ENCODE results near the gene MYH9.
A peak's percentile ranks its signal among the peaks of the same experiment; 100 is the strongest.

The MYH9 gene

DNA sequence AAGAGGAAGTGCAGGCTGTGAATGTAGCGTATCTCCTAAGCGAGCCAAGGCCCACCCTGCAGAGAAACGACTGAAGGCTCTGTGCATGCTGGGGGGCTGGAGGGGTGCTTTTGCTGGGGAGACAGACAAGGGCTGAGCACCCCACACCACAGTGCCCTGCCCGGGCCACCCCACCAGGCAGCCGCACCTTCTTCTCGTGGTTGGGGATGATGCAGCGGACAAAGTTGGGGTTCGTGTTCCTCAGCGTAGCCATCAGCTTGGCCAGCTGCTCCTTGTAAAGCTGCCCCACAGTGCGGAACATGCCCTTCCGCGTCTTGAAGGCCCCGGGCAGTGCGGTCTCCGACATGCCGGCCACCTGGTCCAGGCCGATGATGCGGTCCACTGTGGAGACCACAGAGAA lies 81.5 kb downstream of the MYH9 start:
- no peak overlapping the region for H3K4me3 ChIP-seq (ENCODE audit: severe bottlenecking)
- H3K27ac ChIP-seq (ENCODE audit: poor library complexity, severe bottlenecking), result peak overlapping the region; percentile 53
- H3K4me1 ChIP-seq (ENCODE audit: insufficient read depth, poor library complexity, severe bottlenecking), result peaks cover 5% of the 10 kb centered on the region
- no peak for TF ChIP-seq CTCF (IDR thresholded peaks at IDR 0.05; ENCODE audit: poor library complexity, severe bottlenecking)
- ATAC-seq (ENCODE audit: low read depth) (no peak), DNase-seq (ENCODE audit: low spot score) (no peak)
- no peaks in the 10 kb centered on the region for H3K9me3 ChIP-seq (ENCODE audit: severe bottlenecking)
- H3K36me3 ChIP-seq (ENCODE audit: low read depth), result peaks cover 100% of the 10 kb centered on the region
- no peaks in the 10 kb centered on the region for H3K27me3 ChIP-seq (ENCODE audit: insufficient read depth, poor library complexity, severe bottlenecking)

DNA sequence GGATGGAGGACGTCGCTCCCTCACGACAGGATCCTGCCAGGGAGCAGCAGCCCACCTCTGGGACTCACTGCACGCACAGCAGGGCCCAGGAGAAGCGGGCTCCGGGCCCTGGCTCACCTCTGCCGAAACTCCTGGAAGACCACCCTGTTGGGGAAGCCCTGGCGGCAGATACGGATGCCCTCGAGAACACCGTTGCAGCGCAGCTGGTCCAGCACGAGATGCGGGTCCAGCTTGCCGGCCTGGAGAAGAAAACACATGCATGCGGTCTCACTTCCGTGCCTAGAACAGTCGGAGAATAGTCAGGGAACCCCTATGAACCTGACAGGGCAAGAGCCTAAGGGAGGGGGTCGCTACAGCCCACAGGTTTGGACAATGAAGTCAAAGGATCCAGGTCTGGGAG lies 82.0 kb downstream of the MYH9 start:
- Histone ChIP-seq H3K27ac (ENCODE audit: poor library complexity, severe bottlenecking) (peak overlapping the region; percentile 53), H3K36me3 (ENCODE audit: low read depth) (peaks cover 100% of the 10 kb centered on the region), H3K9me3 (ENCODE audit: severe bottlenecking) (no peaks in the 10 kb centered on the region), H3K27me3 (ENCODE audit: insufficient read depth, poor library complexity, severe bottlenecking) (no peaks in the 10 kb centered on the region), H3K4me1 (ENCODE audit: insufficient read depth, poor library complexity, severe bottlenecking) (peaks cover 5% of the 10 kb centered on the region), H3K4me3 (ENCODE audit: severe bottlenecking) (no peak overlapping the region)
- DNase-seq (ENCODE audit: low spot score) (no peak), ATAC-seq (ENCODE audit: low read depth) (no peak)
- TF ChIP-seq CTCF (IDR thresholded peaks at IDR 0.05; ENCODE audit: poor library complexity, severe bottlenecking), result no peak

DNA sequence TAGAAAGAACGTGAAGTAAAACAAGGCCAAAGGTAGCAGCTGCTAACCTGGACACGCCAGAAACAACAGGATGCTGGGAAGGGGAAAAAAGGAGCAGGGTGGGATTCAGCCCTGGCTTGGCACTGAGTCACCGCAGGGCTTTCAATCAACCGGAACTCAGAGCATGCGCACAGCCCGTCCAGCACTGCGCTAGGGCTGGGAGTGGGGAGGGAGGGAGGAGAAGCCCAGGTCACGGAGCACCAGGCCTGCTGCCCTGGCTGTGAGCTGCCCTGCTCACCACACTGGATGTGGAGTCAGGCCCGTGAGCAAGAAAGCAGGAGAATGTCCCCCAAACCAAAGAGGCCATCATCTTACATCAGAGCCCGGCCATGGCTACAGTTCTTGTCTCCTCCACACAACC lies 83.3 kb downstream of the MYH9 start:
- TF ChIP-seq CTCF (IDR thresholded peaks at IDR 0.05; ENCODE audit: poor library complexity, severe bottlenecking), result no peak
- Histone ChIP-seq H3K4me1 (ENCODE audit: insufficient read depth, poor library complexity, severe bottlenecking) (peaks cover 5% of the 10 kb centered on the region), H3K27me3 (ENCODE audit: insufficient read depth, poor library complexity, severe bottlenecking) (no peaks in the 10 kb centered on the region), H3K27ac (ENCODE audit: poor library complexity, severe bottlenecking) (peak overlapping the region; percentile 53), H3K36me3 (ENCODE audit: low read depth) (peaks cover 100% of the 10 kb centered on the region), H3K4me3 (ENCODE audit: severe bottlenecking) (no peak overlapping the region), H3K9me3 (ENCODE audit: severe bottlenecking) (no peaks in the 10 kb centered on the region)
- DNase-seq (ENCODE audit: low spot score), result no peak
- ATAC-seq (ENCODE audit: low read depth), result no peak

DNA sequence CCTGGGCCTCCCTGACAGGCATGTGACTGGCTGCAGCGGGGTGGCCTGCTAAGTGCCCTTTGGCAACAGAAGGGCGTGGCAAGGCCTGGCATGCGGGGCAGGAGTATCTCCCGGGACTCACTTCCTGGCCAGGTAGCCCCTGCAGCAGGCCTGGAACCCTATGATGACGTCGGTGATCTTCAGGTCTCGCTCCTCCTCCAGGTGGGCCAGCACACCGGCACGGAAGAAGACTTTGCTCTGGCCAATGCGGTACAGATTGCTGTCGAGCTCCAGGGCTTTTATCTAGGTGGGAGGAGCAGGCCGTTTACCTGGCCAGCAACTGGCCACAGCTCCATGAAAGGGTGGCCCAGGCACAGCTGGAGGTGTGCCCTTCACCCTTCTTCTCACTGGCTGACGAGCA lies 83.9 kb downstream of the MYH9 start:
- TF ChIP-seq CTCF (IDR thresholded peaks at IDR 0.05; ENCODE audit: poor library complexity, severe bottlenecking), result no peak
- peaks cover 5% of the 10 kb centered on the region for H3K4me1 ChIP-seq (ENCODE audit: insufficient read depth, poor library complexity, severe bottlenecking)
- peak; percentile 20 for ATAC-seq (ENCODE audit: low read depth)
- H3K9me3 ChIP-seq (ENCODE audit: severe bottlenecking), result no peaks in the 10 kb centered on the region
- peak; percentile 74 for DNase-seq (ENCODE audit: low spot score)
- H3K27ac ChIP-seq (ENCODE audit: poor library complexity, severe bottlenecking), result peak overlapping the region; percentile 53
- H3K36me3 ChIP-seq (ENCODE audit: low read depth), result peaks cover 100% of the 10 kb centered on the region
- H3K27me3 ChIP-seq (ENCODE audit: insufficient read depth, poor library complexity, severe bottlenecking), result no peaks in the 10 kb centered on the region
- no peak overlapping the region for H3K4me3 ChIP-seq (ENCODE audit: severe bottlenecking)

DNA sequence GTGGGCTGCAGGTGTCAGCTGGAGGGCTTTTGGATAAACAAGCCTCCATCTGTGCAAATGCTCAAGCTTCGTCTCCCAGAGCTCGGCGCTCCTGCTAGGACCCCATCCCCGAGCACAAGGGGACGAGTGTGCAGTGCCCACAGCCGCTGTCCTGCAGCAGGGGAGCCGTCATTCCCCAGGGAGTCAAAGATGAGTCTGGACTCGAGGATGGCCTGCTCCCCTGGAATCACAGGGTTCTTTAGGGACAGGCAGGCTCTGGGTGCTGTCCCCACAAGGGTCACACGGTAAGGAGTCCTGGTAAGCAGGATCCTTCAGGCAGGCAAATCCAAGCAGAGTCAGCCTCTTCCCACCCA lies 84.7 kb downstream of the MYH9 start:
- H3K9me3 ChIP-seq (ENCODE audit: severe bottlenecking), result no peaks in the 10 kb centered on the region
- no peaks in the 10 kb centered on the region for H3K27me3 ChIP-seq (ENCODE audit: insufficient read depth, poor library complexity, severe bottlenecking)
- no peak overlapping the region for H3K4me3 ChIP-seq (ENCODE audit: severe bottlenecking)
- peak overlapping the region; percentile 53 for H3K27ac ChIP-seq (ENCODE audit: poor library complexity, severe bottlenecking)
- H3K36me3 ChIP-seq (ENCODE audit: low read depth), result peaks cover 100% of the 10 kb centered on the region
- H3K4me1 ChIP-seq (ENCODE audit: insufficient read depth, poor library complexity, severe bottlenecking), result peaks cover 5% of the 10 kb centered on the region
- DNase-seq (ENCODE audit: low spot score) (no peak), ATAC-seq (ENCODE audit: low read depth) (no peak)
- no peak for TF ChIP-seq CTCF (IDR thresholded peaks at IDR 0.05; ENCODE audit: poor library complexity, severe bottlenecking)
